Trophoblast cell (in vitro differentiated cells and primary cell): ENCODE measurements around the gene IFNGR1.

ENCODE experiments used
- DNase-seq, 2 donors: peaks; one replicate each; pipeline ENCODE4 v3.0.0-alpha.2; 2016
- H2AFZ ChIP-seq: 2 replicates; pipeline ENCODE4 v1.6.1; 2013; ENCODE audit warnings: low read length, moderate library complexity, mild to moderate bottlenecking; ENCODE audit not compliant: insufficient read depth, poor library complexity
- H2AK5ac ChIP-seq: 2 replicates; pipeline ENCODE4 v1.6.1; 2013; ENCODE audit warnings: mild to moderate bottlenecking, low read length
- H2BK120ac ChIP-seq: 2 replicates; pipeline ENCODE4 v1.6.1; 2013; ENCODE audit warnings: low read length, mild to moderate bottlenecking, moderate library complexity; ENCODE audit not compliant: insufficient read depth, poor library complexity
- H2BK12ac ChIP-seq: 2 replicates; pipeline ENCODE4 v1.6.1; 2013; ENCODE audit warnings: mild to moderate bottlenecking, low read length, moderate library complexity
- H2BK5ac ChIP-seq: 2 replicates; pipeline ENCODE4 v1.6.1; 2013; ENCODE audit warnings: low read length, low read depth, moderate library complexity, mild to moderate bottlenecking; ENCODE audit not compliant: poor library complexity
- H3K14ac ChIP-seq: 2 replicates; pipeline ENCODE4 v1.6.1; 2013; ENCODE audit warnings: mild to moderate bottlenecking, low read length
- H3K18ac ChIP-seq: 2 replicates; pipeline ENCODE4 v1.6.1; 2013; ENCODE audit warnings: mild to moderate bottlenecking, low read length
- H3K23ac ChIP-seq: 2 replicates; pipeline ENCODE4 v1.6.1; 2013; ENCODE audit warnings: low read length
- H3K27ac ChIP-seq: 2 replicates; pipeline ENCODE4 v1.5.1; 2013; ENCODE audit warnings: low read depth, mild to moderate bottlenecking, inconsistent platforms, low read length, moderate library complexity
- H3K27me3 ChIP-seq: 2 replicates; pipeline ENCODE4 v1.6.1; 2013; ENCODE audit warnings: inconsistent platforms, mild to moderate bottlenecking, low read length, moderate library complexity; ENCODE audit not compliant: insufficient read depth
- H3K36me3 ChIP-seq, 2 experiments: 1 replicate in 1 of 2; 2 replicates in 1 of 2; pipeline ENCODE4 v1.6.1; 2013; ENCODE audit warnings: low read length in 2 of 2, mild to moderate bottlenecking in 2 of 2, moderate library complexity in 1 of 2; ENCODE audit not compliant: insufficient read depth in 2 of 2, control insufficient read depth in 1 of 2
- H3K4ac ChIP-seq: 2 replicates; pipeline ENCODE4 v1.6.1; 2013; ENCODE audit warnings: low read depth, mild to moderate bottlenecking, low read length, moderate library complexity
- H3K4me1 ChIP-seq, 2 experiments: 1 replicate in 1 of 2; 2 replicates in 1 of 2; pipeline ENCODE4 v1.6.1; 2013; ENCODE audit warnings: low read length in 2 of 2, mild to moderate bottlenecking in 2 of 2, moderate library complexity in 1 of 2; ENCODE audit not compliant: insufficient read depth in 2 of 2, control insufficient read depth in 1 of 2
- H3K4me2 ChIP-seq: 2 replicates; pipeline ENCODE4 v1.6.1; 2013; ENCODE audit warnings: inconsistent platforms, mild to moderate bottlenecking, low read length, moderate library complexity
- H3K4me3 ChIP-seq: 2 replicates; pipeline ENCODE4 v1.5.1; 2013; ENCODE audit warnings: mild to moderate bottlenecking, low read depth, low read length, inconsistent platforms
- H3K79me1 ChIP-seq: one replicate; pipeline ENCODE4 v1.6.1; 2013; ENCODE audit warnings: low read length
- H3K79me2 ChIP-seq: 2 replicates; pipeline ENCODE4 v1.6.1; 2013; ENCODE audit warnings: low read length, mild to moderate bottlenecking; ENCODE audit not compliant: control insufficient read depth, insufficient read depth, poor library complexity
- H3K9ac ChIP-seq: 2 replicates; pipeline ENCODE4 v1.6.1; 2013; ENCODE audit warnings: mild to moderate bottlenecking, low read length
- H3K9me3 ChIP-seq: 2 replicates; pipeline ENCODE4 v1.6.1; 2013; ENCODE audit warnings: low read depth, mild to moderate bottlenecking, control low read depth, inconsistent platforms, low read length; ENCODE audit not compliant: insufficient read depth
- H4K12ac ChIP-seq: 2 replicates; pipeline ENCODE4 v1.6.1; 2013; ENCODE audit warnings: low read depth, mild to moderate bottlenecking, low read length, moderate library complexity
- H4K8ac ChIP-seq: 2 replicates; pipeline ENCODE4 v1.6.1; 2013; ENCODE audit warnings: low read depth, mild to moderate bottlenecking, low read length, moderate library complexity
- H4K91ac ChIP-seq: one replicate; pipeline ENCODE4 v1.6.1; 2013; ENCODE audit warnings: low read depth, mild to moderate bottlenecking, low read length, moderate library complexity
- WGBS: extraction: QIAGEN DNeasy Blood & Tissue Kit; methylation state at CpG from one replicate; pipeline ENCODE4 v1.1.7; 2013; ENCODE audit warnings: missing lambda C conversion rate; ENCODE audit not compliant: insufficient read length, insufficient coverage; ENCODE audit errors: extremely low coverage; 5-methylcytosine and 5-hydroxymethylcytosine counted together

The IFNGR1 gene

GRCh38 chr6:137185290-137185689, 33.9 kb downstream of the IFNGR1 start:
- Histone ChIP-seq H3K9me3 (peaks cover 12% of the 10 kb centered on the region), H2BK12ac (no peak overlapping the region), H2AK5ac (no peak overlapping the region), H3K4me1 (no peaks in the 10 kb centered on the region), H4K8ac (no peak overlapping the region), H3K79me1 (no peaks in the 10 kb centered on the region), H3K27me3 (no peaks in the 10 kb centered on the region), H3K79me2 (no peaks in the 10 kb centered on the region), H2BK120ac (no peak overlapping the region), H3K27ac (no peak overlapping the region), H3K14ac (no peak overlapping the region), H3K4ac (no peak overlapping the region), H2AFZ (no peak overlapping the region), H3K9ac (no peak overlapping the region), H4K91ac (no peak overlapping the region), H4K12ac (no peak overlapping the region), H2BK5ac (no peak overlapping the region), H3K18ac (no peak overlapping the region), H3K4me3 (no peak overlapping the region), H3K36me3 (no peaks in the 10 kb centered on the region), H3K4me2 (no peak overlapping the region), H3K23ac (no peak overlapping the region)
- no peak for DNase-seq
- no CpG with 5 or more reads among the region's 3 CpGs for WGBS

GRCh38 chr6:137182654-137183073, 36.5 kb downstream of the IFNGR1 start:
- H3K9me3 ChIP-seq: peaks cover 18% of the 10 kb centered on the region
- H3K79me1 ChIP-seq: no peaks in the 10 kb centered on the region
- H3K27ac ChIP-seq: no peak overlapping the region
- no peak overlapping the region for H3K4me2 ChIP-seq
- H4K12ac ChIP-seq: no peak overlapping the region
- no peak overlapping the region for H3K4me3 ChIP-seq
- H3K27me3 ChIP-seq: no peaks in the 10 kb centered on the region
- H4K91ac ChIP-seq: no peak overlapping the region
- H2BK120ac ChIP-seq: no peak overlapping the region
- H3K18ac ChIP-seq: no peak overlapping the region
- H2AK5ac ChIP-seq: no peak overlapping the region
- no peak for DNase-seq
- no peaks in the 10 kb centered on the region for H3K4me1 ChIP-seq
- H3K23ac ChIP-seq: no peak overlapping the region
- no peak overlapping the region for H2BK12ac ChIP-seq
- H3K9ac ChIP-seq: no peak overlapping the region
- no peak overlapping the region for H2AFZ ChIP-seq
- H3K14ac ChIP-seq: no peak overlapping the region
- no peak overlapping the region for H4K8ac ChIP-seq
- no peaks in the 10 kb centered on the region for H3K79me2 ChIP-seq
- no peaks in the 10 kb centered on the region for H3K36me3 ChIP-seq
- no peak overlapping the region for H2BK5ac ChIP-seq
- no peak overlapping the region for H3K4ac ChIP-seq

GRCh38 chr6:137181891-137182653, 37.1 kb downstream of the IFNGR1 start:
- no peak overlapping the region for H3K4me2 ChIP-seq
- no peak for DNase-seq
- H3K18ac ChIP-seq: no peak overlapping the region
- H3K4me1 ChIP-seq: no peaks in the 10 kb centered on the region
- no peak overlapping the region for H3K23ac ChIP-seq
- H3K79me1 ChIP-seq: no peaks in the 10 kb centered on the region
- no peak overlapping the region for H3K9ac ChIP-seq
- no peak overlapping the region for H2BK12ac ChIP-seq
- no peak overlapping the region for H2AK5ac ChIP-seq
- H4K12ac ChIP-seq: no peak overlapping the region
- H2BK120ac ChIP-seq: no peak overlapping the region
- H4K91ac ChIP-seq: no peak overlapping the region
- H3K4me3 ChIP-seq: no peak overlapping the region
- no peak overlapping the region for H2AFZ ChIP-seq
- H3K4ac ChIP-seq: no peak overlapping the region
- H3K79me2 ChIP-seq: no peaks in the 10 kb centered on the region
- H3K36me3 ChIP-seq: no peaks in the 10 kb centered on the region
- no CpG with 5 or more reads among the region's 3 CpGs for WGBS
- no peak overlapping the region for H2BK5ac ChIP-seq
- H3K14ac ChIP-seq: no peak overlapping the region
- H3K27me3 ChIP-seq: no peaks in the 10 kb centered on the region
- H3K9me3 ChIP-seq: peaks cover 18% of the 10 kb centered on the region
- no peak overlapping the region for H4K8ac ChIP-seq
- H3K27ac ChIP-seq: no peak overlapping the region

- no peak overlapping the region for H3K4ac ChIP-seq
- no peak overlapping the region for H2BK12ac ChIP-seq
- no peak overlapping the region for H3K18ac ChIP-seq
- H2BK120ac ChIP-seq: no peak overlapping the region
- H2AK5ac ChIP-seq: no peak overlapping the region
- no peak overlapping the region for H3K9ac ChIP-seq
- H3K4me1 ChIP-seq: peaks cover 0 to 2% of the 10 kb centered on the region in 2 experiments
- H3K4me2 ChIP-seq: no peak overlapping the region
- no peak overlapping the region for H4K12ac ChIP-seq
- no peak overlapping the region for H3K4me3 ChIP-seq
- H3K27ac ChIP-seq: no peak overlapping the region
- H2AFZ ChIP-seq: no peak overlapping the region
- no peak overlapping the region for H3K23ac ChIP-seq
- WGBS: no CpG with 5 or more reads among the region's 1 CpG
- H3K36me3 ChIP-seq: no peaks in the 10 kb centered on the region
- H4K8ac ChIP-seq: no peak overlapping the region
- no peak overlapping the region for H2BK5ac ChIP-seq
- no peak for DNase-seq
- no peaks in the 10 kb centered on the region for H3K79me2 ChIP-seq
- no peak overlapping the region for H3K14ac ChIP-seq
- peaks cover 13% of the 10 kb centered on the region for H3K9me3 ChIP-seq
- no peaks in the 10 kb centered on the region for H3K79me1 ChIP-seq
- no peaks in the 10 kb centered on the region for H3K27me3 ChIP-seq
- no peak overlapping the region for H4K91ac ChIP-seq
Observed at GRCh38 chr6:137177611-137178010, 41.6 kb downstream of the IFNGR1 start.
